DND-41 (cell line): Measurements from ENCODE around the gene SMAGP.

Source experiments
- EZH2 ChIP-seq: IDR thresholded peaks from 3 replicates; pipeline ENCODE4 v1.6.1; 2012; ENCODE audit warnings: borderline replicate concordance, low read depth, mild to moderate bottlenecking, moderate library complexity, low read length, inconsistent platforms; ENCODE audit not compliant: severe bottlenecking
- TF ChIP-seq, protein P1 (sequence below): IDR thresholded peaks from 2 replicates; pipeline ENCODE4 v1.5.1; 2012; ENCODE audit warnings: borderline replicate concordance, low read length, moderate library complexity, mild to moderate bottlenecking; ENCODE audit not compliant: poor library complexity, severe bottlenecking; ENCODE audit errors: extremely low read depth

- TF ChIP-seq, protein P1, sequence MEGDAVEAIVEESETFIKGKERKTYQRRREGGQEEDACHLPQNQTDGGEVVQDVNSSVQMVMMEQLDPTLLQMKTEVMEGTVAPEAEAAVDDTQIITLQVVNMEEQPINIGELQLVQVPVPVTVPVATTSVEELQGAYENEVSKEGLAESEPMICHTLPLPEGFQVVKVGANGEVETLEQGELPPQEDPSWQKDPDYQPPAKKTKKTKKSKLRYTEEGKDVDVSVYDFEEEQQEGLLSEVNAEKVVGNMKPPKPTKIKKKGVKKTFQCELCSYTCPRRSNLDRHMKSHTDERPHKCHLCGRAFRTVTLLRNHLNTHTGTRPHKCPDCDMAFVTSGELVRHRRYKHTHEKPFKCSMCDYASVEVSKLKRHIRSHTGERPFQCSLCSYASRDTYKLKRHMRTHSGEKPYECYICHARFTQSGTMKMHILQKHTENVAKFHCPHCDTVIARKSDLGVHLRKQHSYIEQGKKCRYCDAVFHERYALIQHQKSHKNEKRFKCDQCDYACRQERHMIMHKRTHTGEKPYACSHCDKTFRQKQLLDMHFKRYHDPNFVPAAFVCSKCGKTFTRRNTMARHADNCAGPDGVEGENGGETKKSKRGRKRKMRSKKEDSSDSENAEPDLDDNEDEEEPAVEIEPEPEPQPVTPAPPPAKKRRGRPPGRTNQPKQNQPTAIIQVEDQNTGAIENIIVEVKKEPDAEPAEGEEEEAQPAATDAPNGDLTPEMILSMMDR, result no peak
- no peak for TF ChIP-seq EZH2
Measured at GRCh38 chr12:51238510-51239334, 31.5 kb downstream of the SMAGP start, which contains the start of gene DAZAP2.
